KMS-11 (cell line): ENCODE measurements around the gene PES1.

ENCODE experiments used
- H2AFZ ChIP-seq: fragments of 200-600 bp; sonication (generic); 2 replicates; pipeline ENCODE4 v1.6.1; 2016; ENCODE audit warnings: antibody characterized with exemption, mixed run types, low read depth
- H3K27ac ChIP-seq: fragments of 200-600 bp; sonication (generic); 2 replicates; pipeline ENCODE4 v1.6.1; 2016; ENCODE audit warnings: mild to moderate bottlenecking, mixed run types
- H3K27me3 ChIP-seq: fragments of 200-600 bp; sonication (generic); 2 replicates; pipeline ENCODE4 v1.6.1; 2017; ENCODE audit warnings: mild to moderate bottlenecking, low read depth, mixed run types, moderate library complexity; ENCODE audit not compliant: insufficient read depth
- H3K36me3 ChIP-seq: fragments of 200-600 bp; sonication (generic); 2 replicates; pipeline ENCODE4 v1.6.1; 2017; ENCODE audit warnings: mild to moderate bottlenecking, mixed run types; ENCODE audit not compliant: insufficient read depth
- H3K4me1 ChIP-seq: fragments of 200-600 bp; sonication (generic); 2 replicates; pipeline ENCODE4 v1.6.1; 2016; ENCODE audit warnings: mild to moderate bottlenecking, low read depth, mixed run types; ENCODE audit not compliant: poor library complexity, severe bottlenecking
- H3K4me2 ChIP-seq: fragments of 200-600 bp; sonication (generic); 2 replicates; pipeline ENCODE4 v1.7.0; 2016; ENCODE audit warnings: mild to moderate bottlenecking, mixed run types
- H3K4me3 ChIP-seq: fragments of 200-600 bp; sonication (generic); IDR thresholded peaks from 2 replicates; pipeline ENCODE4 v1.6.1; 2017; ENCODE audit warnings: low read depth, low read length, mixed read lengths; ENCODE audit not compliant: insufficient read depth
- H3K79me2 ChIP-seq: fragments of 200-600 bp; sonication (generic); 2 replicates; pipeline ENCODE4 v1.6.1; 2016; ENCODE audit warnings: low read depth, mixed run types; ENCODE audit not compliant: insufficient read depth
- H3K9ac ChIP-seq: fragments of 200-600 bp; sonication (generic); 2 replicates; pipeline ENCODE4 v1.6.1; 2016; ENCODE audit warnings: mild to moderate bottlenecking, mixed run types
- H4K20me1 ChIP-seq: fragments of 200-600 bp; sonication (generic); 2 replicates; pipeline ENCODE4 v1.6.1; 2016; ENCODE audit warnings: mild to moderate bottlenecking, mixed run types; ENCODE audit not compliant: insufficient read depth
- TF ChIP-seq, protein P1 (sequence below): fragments of 200-600 bp; sonication (generic); conservative IDR thresholded peaks from 2 replicates; pipeline ENCODE4 v1.6.1; 2017; ENCODE audit warnings: low read depth, mild to moderate bottlenecking, antibody characterized with exemption, low read length, moderate library complexity, mixed read lengths

PES1 gene

GRCh38 chr22:30591191-30591587, 521 bp downstream of the PES1 start:
- Histone ChIP-seq H3K27ac (peak overlapping the region; percentile 81), H4K20me1 (no peaks in the 10 kb centered on the region)

DNA sequence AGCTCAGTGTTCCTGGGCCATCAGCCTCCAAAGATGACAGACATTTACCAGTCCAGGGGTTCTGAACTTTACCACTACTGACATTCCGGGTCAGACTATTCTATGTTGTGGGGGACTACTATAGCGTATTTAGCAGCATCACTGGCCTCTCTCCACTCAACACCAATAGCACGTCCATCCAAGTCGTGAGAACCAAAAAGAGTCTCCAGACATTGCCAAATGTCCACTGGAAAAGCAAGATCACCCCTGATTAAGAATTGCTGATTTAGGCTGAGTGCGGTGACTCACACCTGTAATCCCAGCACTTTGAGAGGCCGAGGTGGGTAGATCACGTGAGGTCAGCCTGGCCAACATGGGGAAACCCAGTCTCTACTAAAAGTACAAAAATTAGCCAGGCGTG, 5.3 kb downstream of the PES1 start:
- H2AFZ ChIP-seq = no peak overlapping the region
- peaks cover 27% of the 10 kb centered on the region for H3K79me2 ChIP-seq
- TF ChIP-seq, protein P1, sequence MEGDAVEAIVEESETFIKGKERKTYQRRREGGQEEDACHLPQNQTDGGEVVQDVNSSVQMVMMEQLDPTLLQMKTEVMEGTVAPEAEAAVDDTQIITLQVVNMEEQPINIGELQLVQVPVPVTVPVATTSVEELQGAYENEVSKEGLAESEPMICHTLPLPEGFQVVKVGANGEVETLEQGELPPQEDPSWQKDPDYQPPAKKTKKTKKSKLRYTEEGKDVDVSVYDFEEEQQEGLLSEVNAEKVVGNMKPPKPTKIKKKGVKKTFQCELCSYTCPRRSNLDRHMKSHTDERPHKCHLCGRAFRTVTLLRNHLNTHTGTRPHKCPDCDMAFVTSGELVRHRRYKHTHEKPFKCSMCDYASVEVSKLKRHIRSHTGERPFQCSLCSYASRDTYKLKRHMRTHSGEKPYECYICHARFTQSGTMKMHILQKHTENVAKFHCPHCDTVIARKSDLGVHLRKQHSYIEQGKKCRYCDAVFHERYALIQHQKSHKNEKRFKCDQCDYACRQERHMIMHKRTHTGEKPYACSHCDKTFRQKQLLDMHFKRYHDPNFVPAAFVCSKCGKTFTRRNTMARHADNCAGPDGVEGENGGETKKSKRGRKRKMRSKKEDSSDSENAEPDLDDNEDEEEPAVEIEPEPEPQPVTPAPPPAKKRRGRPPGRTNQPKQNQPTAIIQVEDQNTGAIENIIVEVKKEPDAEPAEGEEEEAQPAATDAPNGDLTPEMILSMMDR = no peak
- H4K20me1 ChIP-seq = no peaks in the 10 kb centered on the region
- no peak overlapping the region for H3K4me3 ChIP-seq
- no peaks in the 10 kb centered on the region for H3K27me3 ChIP-seq
- peaks cover 14% of the 10 kb centered on the region; the same call in 1 of the 2 replicates for H3K36me3 ChIP-seq
- H3K4me2 ChIP-seq = no peak overlapping the region
- H3K9ac ChIP-seq = no peak overlapping the region
- peaks cover 8% of the 10 kb centered on the region for H3K4me1 ChIP-seq
- H3K27ac ChIP-seq = no peak overlapping the region

More at GRCh38 chr22:30591191-30591587, 521 bp downstream of the PES1 start:
- Histone ChIP-seq H3K36me3 (peaks cover 14% of the 10 kb centered on the region; the same call in 1 of the 2 replicates), H3K9ac (peak overlapping the region; percentile 80), H2AFZ (peak overlapping the region; percentile 37; the same call in 1 of the 2 replicates), H3K4me2 (peak overlapping the region; percentile 96), H3K4me3 (peak overlapping the region; percentile 69), H3K79me2 (peaks cover 30% of the 10 kb centered on the region), H3K4me1 (peaks cover 15% of the 10 kb centered on the region), H3K27me3 (peaks cover 16% of the 10 kb centered on the region; the same call in 1 of the 2 replicates)
- TF ChIP-seq, protein P1 = no peak

GRCh38 chr22:30584441-30584840, 7.3 kb downstream of the PES1 start:
- no peaks in the 10 kb centered on the region for H3K27me3 ChIP-seq
- H3K4me1 ChIP-seq = no peaks in the 10 kb centered on the region
- no peak overlapping the region for H3K27ac ChIP-seq
- H4K20me1 ChIP-seq = no peaks in the 10 kb centered on the region
- H3K9ac ChIP-seq = no peak overlapping the region
- peaks cover 7% of the 10 kb centered on the region; the same call in 1 of the 2 replicates for H3K79me2 ChIP-seq
- TF ChIP-seq, protein P1 = no peak
- H3K4me2 ChIP-seq = no peak overlapping the region
- no peak overlapping the region for H3K4me3 ChIP-seq
- no peak overlapping the region for H2AFZ ChIP-seq
- peaks cover 14% of the 10 kb centered on the region; the same call in 1 of the 2 replicates for H3K36me3 ChIP-seq

DNA sequence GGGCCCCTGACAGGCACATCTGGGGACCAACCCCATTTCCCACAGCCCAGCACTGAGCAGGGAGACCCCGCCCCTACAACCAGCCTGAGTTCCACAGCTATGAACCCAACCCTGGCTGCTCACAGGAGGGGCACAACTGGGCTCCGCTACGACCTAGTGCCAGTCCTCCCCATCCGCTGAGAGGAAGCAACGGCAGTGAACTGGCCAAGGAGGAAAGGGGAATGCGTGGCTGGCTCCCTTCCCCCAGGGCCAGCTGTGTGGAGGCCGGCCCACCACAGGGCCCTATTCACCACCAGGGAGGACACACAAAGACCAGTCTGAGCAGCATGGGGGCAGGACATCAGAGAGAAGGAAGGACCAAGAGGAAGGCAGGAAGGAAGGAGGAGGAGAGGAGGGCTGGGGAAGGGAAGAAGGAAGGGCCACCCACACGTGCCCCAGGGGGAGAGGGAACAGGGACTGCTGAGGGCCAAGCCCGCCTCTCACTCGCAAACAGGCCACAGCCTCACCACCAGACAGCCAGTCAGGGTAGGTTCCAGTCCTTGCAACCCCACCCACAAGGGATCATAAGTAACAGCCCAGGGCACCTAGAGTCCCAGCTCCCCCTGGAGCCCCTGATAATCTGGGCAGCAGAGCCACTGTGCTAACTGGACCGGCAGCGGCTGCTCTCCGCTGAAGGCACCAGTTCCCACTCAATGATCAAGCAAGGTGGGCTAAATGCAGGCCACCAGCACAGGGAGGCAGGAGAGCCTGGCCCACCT, 8.7 kb downstream of the PES1 start:
- Histone ChIP-seq H4K20me1 (no peaks in the 10 kb centered on the region), H3K4me2 (no peak overlapping the region), H3K4me3 (no peak overlapping the region), H3K27me3 (no peaks in the 10 kb centered on the region), H3K79me2 (no peaks in the 10 kb centered on the region), H3K9ac (no peak overlapping the region), H3K36me3 (peaks cover 11% of the 10 kb centered on the region; the same call in 1 of the 2 replicates), H3K4me1 (no peaks in the 10 kb centered on the region), H2AFZ (no peak overlapping the region), H3K27ac (no peak overlapping the region)
- TF ChIP-seq, protein P1 = no peak
